ENCODE data around the gene GCFC2.
A peak's percentile ranks its signal among the peaks of the same experiment; 100 is the strongest.
"Not testable (repeated sequence)": the region's sequence is repeated elsewhere in the genome, so short reads cannot be mapped to it uniquely, and the experiment has no call there.

The GCFC2 gene

DNA sequence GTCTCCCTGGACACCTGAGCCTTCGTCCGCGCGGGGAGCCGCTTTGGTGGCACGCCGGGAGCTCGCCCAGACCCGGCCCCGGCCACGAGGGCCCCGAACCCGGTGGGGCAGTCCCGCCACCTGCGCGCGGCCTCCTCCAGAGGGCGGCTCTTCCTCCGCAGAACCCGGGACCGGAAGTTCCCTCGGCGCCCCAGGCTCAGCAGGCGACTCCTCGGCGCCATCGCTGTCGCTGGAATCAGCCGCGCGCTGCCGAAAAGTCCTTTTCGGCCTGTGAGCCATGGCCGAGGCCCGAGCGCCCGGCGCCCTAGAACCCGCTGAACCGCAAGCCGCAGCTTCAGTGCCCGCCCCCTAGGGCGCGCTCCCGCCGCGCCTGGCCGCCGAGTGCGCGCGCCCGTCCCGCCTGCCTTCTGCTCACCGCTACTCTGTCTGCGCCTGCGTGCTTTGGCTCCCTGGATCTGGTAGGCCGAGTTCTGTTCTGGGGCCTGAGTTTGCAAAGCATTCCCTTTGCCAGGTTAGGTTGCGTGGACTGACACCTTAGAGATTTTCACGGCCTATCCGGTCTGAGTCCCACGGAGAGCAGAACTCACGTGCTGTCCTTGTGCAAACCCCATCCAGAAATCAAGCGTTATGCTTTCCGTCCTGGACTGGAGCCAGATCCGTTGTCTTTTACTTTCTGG, at the start of gene GCFC2:
Gene GCFC2, minus strand, starts transcription at position 339 of the 677 bp plus-strand sequence. Its CDS starts 60 bp downstream, at position 279.
- peak; percentile 94 for DNase-seq

DNA sequence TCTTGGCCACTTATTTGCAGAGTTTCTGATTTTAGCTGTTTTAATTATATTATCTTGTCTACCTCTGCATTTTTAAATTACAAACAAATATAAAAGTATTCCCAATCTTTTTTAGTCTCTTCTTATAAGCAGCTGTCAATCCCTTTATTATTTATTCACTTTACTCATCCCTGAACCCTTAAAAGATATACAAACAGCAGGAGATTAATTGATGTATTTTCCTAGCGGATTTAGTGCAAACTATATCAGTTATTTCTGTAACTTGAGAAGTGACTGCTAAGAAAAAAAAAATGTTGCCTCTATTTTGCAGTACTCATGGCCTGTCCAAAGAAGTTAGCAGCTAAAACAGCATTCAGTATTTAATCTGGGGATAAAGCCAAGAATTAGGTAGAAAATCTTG, 42.1 kb upstream of the GCFC2 start:
- no peak for DNase-seq

DNA sequence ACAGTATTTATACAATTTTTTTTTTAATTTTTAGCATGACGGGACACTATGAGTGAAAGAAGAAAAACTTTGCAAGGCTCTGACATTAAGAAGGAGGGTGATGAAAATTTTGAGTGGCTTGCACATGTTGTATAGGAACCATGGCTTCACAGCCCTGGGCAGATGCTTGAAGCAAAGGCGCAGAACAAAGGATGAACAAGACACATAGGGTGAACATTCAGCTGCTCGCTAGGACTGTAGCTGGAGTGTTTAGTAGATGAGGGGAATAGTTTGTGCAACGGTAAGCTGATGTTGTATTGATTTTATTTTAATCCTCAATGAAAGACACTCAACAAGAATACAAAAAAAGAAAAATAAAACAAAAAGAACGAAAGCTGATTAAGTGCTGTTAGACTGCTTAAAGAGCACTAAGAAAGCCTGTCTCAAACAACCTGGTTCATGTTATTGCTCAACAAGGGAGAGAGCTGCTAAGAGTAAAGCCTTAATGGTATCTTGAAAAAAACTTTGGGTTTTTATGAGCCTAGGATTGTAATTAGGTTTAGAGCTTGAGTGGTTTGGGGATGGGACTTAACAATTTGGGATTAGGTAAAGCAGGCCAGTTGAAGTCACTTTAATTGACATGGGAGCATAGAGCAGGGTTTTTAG, 41.2 kb upstream of the GCFC2 start:
- DNase-seq = no peak

- no peak for DNase-seq
Measured at GRCh38 chr2:75751360-75751759, 40.6 kb upstream of the GCFC2 start.

GRCh38 chr2:75737961-75738360, 27.2 kb upstream of the GCFC2 start:
- DNase-seq = no peak

DNA sequence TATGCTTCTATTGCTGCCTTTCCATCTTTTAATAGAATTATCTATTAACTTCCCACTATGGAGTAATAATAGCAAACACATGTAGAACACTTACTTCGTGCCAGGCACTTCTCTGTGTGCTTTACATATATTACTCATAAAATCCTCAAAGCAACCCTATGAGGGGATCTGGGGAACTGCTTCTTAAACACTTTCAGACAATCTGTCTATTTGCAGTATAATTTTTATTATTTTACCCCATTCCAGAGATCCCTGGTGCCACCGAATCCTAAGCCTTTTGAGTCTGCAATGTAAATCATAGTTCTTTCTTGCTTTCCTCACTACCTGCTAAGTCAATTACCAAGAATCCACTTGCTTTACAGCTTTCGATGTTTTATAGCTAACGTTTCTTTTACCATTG, 25.6 kb upstream of the GCFC2 start:
- DNase-seq = no peak

DNA sequence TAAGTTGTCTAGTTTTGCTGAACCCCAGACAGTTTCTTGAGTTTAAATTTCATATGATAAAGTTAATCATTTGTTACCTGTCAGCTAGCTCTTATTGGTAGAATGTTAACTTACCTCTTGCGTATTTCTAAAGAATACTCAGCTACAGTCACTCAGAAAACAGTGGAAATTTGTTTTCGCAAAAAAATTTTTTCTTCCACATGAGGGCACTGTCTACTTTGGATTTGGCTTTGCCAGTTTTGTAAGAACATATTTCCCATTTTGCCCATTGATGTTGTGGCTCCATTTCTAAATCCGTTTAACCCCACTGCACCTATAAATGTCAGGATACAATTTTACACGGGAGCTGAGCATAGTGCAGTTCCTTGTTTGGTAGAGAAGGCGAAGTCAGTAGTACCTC, 19.1 kb upstream of the GCFC2 start:
- DNase-seq = no peak

GRCh38 chr2:75728614-75729419, 18.1 kb upstream of the GCFC2 start:
- no peak for DNase-seq

- no peak for DNase-seq
Measured at GRCh38 chr2:75722687-75723086, 12.0 kb upstream of the GCFC2 start.

GRCh38 chr2:75720525-75720924, 9.8 kb upstream of the GCFC2 start:
- DNase-seq = no peak

DNA sequence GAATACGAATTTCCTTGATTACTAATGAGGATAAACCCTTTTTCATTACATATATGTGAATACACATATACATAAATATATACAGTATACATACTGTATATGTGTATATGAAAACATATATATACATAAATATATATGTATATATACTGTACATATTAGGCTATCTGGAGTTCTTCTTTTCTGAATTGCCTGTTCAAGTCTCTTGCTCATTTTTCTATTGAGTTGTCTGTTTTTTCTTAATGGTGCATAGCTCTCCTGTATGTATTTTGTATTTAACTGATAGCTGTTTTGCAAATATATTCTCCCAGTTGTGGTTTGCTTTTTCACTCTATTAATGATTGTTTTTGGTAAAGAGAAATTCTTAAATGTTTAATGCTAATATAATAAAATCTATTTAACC, 8.9 kb upstream of the GCFC2 start:
- DNase-seq = no peak

DNA sequence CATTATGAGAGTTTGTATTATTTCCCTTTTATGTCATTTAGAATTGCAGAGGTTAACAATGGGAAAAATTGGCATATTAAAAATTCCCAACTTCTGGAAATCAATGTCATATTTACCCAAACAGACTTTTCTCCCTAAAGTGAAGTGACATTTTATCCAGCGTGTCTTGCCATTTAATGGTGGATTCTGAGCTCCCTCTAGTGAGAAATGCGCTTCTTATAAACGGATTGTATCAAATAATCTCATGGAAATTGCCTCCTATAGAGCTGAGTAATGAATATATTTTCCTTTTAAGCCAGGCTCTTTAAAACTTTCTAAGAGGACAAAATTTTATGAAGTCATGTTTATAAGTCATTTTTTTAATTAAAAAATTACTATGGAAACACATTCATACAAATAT, 5.7 kb upstream of the GCFC2 start:
- DNase-seq = no peak

GRCh38 chr2:75711590-75711989, 875 bp upstream of the GCFC2 start:
- DNase-seq = not testable (repeated sequence)

DNA sequence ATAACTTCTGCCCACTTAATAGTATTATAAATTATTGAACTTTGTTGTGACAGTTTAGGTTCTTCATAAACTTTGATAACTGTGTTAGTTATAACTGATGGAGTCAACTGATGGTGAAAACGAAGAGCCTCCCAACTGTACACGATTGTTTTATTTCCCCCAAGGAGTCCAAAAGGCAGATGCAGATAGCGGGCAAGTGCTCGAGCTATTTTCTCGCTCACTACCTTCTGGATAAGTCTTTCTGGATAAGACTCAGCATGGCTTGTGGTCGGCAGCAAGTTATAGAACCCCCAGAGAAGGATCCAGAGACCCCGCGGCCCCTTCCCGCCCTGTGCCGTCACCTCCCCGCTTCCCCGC, 517 bp downstream of the GCFC2 start:
- DNase-seq = no peak

DNA sequence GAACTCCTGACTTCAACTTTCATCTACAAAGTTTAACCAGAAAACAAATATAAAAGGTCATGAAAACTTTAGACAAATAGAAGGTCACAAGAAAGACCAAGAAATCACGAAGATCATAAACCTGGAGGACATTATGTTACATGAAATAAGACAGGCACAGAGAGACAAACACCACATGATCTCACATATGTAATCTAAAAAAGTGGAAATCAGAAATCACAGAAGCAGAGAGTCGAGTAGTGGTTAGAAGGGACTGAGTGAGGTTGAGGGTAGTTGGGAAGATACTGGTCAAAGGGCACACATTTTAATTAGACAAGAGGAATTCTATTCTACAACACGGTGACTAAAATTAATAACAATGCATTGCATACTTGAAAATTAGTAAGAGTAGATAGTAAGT, 1.4 kb downstream of the GCFC2 start:
- no peak for DNase-seq

GRCh38 chr2:75707901-75708300, 2.8 kb downstream of the GCFC2 start:
- DNase-seq = no peak

GRCh38 chr2:75705921-75706320, 4.8 kb downstream of the GCFC2 start:
- no peak for DNase-seq

- DNase-seq = no peak
Measured at GRCh38 chr2:75703589-75704287, 7.0 kb downstream of the GCFC2 start.

DNA sequence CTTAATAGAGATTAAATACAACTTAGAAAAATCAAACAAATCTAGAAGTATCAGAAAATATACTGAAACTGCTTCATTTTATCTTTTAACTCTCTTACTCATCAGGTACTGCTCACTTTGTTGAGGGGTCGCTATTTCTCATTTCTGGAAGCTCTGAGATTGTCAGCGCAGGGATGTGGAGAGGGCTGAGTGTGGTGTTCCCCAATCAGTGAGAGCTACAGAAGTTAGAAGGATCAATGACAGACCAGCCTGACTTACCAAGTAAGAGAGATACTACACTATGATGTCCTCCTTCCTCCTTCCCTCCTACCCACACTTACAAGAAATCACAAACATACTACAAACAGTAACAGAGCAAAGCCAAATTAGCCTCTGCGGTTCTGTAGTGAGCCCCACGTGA, 8.1 kb downstream of the GCFC2 start:
- no peak for DNase-seq

- no peak for DNase-seq
Measured at GRCh38 chr2:75698918-75699317, 11.8 kb downstream of the GCFC2 start.

DNA sequence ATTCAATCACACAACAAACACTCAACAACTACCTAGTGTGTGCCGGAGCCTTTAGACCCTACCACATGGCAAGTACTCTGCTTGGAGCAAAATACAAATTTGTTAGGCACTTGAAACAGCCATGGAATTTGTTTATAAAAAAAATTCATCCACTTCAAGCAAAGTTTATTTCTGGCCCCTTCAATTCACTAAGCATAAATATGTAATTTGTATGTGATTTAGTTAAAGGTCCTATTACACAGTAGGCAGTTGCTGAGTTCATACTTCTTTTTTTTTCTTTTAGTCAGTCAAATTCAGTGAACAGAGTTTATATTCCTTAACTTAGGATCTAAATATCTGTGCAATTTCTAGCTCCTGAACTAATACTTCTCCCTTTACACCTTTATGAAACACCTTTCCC, 22.5 kb downstream of the GCFC2 start:
- DNase-seq = no peak

GRCh38 chr2:75683430-75683829, 27.3 kb downstream of the GCFC2 start:
- DNase-seq = not testable (repeated sequence)

- DNase-seq = no peak
Measured at GRCh38 chr2:75680402-75680801, 30.3 kb downstream of the GCFC2 start.

- DNase-seq = no peak
Measured at GRCh38 chr2:75679556-75679955, 31.2 kb downstream of the GCFC2 start.

All from activated effector memory CD4-positive, alpha-beta T cell treated with anti-CD3 and anti-CD28 coated beads, Interleukin-2, amount 50 U/mL, for 16 hours (primary cell).